T-cell (primary cell): ENCODE measurements around the gene CD4. TPM values are rescaled to one million over a fixed set of nuclear protein-coding genes. Genes with fewer than 3 reads are reported as not detected.

Experiments
- ATAC-seq, 4 experiments: fragments of 200-7000 bp in 3 of 4; fragments of 150-1000 bp in 1 of 4; cut with Tn5 transposase; replicated peaks in 1 of 4; 1 replicate in 3 of 4; 2 replicates in 1 of 4; pipeline ENCODE4 v1.10.0; 2021; ENCODE audit warnings: moderate library complexity in 3 of 4, mild to moderate bottlenecking in 2 of 4, moderate number of reproducible peaks in 1 of 4
- CTCF ChIA-PET, 2 donors: fragments of 300-600 bp; sonication (Branson Sonifier 250); formaldehyde crosslinking; loops; one replicate each; lab custom pipeline; 2022; ENCODE audit warnings: antibody characterized with exemption in 2 of 2; lab: Charles Lee
- POLR2A ChIA-PET, 2 donors: fragments of 300-600 bp; sonication (Branson Sonifier 250); formaldehyde crosslinking; loops; one replicate each; lab custom pipeline; 2022; ENCODE audit warnings: antibody characterized with exemption in 2 of 2; lab: Charles Lee
- DNase-seq, 35 experiments: peaks; one replicate each; pipeline versions ENCODE4 v3.0.0 to v3.0.0-alpha.2; 2013 to 2023
- H3K27ac ChIP-seq: one replicate; pipeline ENCODE4 v1.5.1; 2013; ENCODE audit warnings: low read length
- H3K27me3 ChIP-seq, 2 experiments: replicated peaks in 1 of 2; 1 replicate in 1 of 2; 2 replicates in 1 of 2; pipeline versions ENCODE4 v1.6.1 to v1.7.0; 2013; ENCODE audit warnings: low read length in 1 of 2, mixed read lengths in 1 of 2; ENCODE audit not compliant: control insufficient read depth in 2 of 2, insufficient read depth in 2 of 2; ENCODE audit errors: extremely low read depth in 1 of 2
- H3K36me3 ChIP-seq, 2 donors: 1 replicate in 1 of 2; 2 replicates in 1 of 2; pipeline versions ENCODE4 v1.6.1 to v1.7.0; 2013; ENCODE audit warnings: low read length in 1 of 2; ENCODE audit not compliant: control insufficient read depth in 2 of 2, insufficient read depth in 1 of 2; ENCODE audit errors: extremely low read depth in 1 of 2
- H3K4me1 ChIP-seq, 2 experiments: 1 replicate in 1 of 2; 2 replicates in 1 of 2; pipeline versions ENCODE4 v1.6.1 to v1.7.0; 2013; ENCODE audit warnings: low read length in 2 of 2, mixed read lengths in 1 of 2; ENCODE audit not compliant: insufficient read depth in 2 of 2, control insufficient read depth in 1 of 2; ENCODE audit errors: extremely low read depth in 1 of 2
- H3K4me3 ChIP-seq, 2 donors: 1 replicate in 1 of 2; 2 replicates in 1 of 2; pipeline versions ENCODE4 v1.5.1 to v1.7.0; 2013; ENCODE audit warnings: mild to moderate bottlenecking in 2 of 2, low read length in 1 of 2, moderate library complexity in 1 of 2; ENCODE audit not compliant: control insufficient read depth in 1 of 2; ENCODE audit errors: extremely low read depth in 1 of 2
- H3K9me3 ChIP-seq: 2 replicates; pipeline ENCODE4 v1.7.0; 2013
- H3K27ac Mint-ChIP-seq, 2 donors: one replicate each; pipeline ENCODE4 v1.8.0; 2020 to 2021; ENCODE audit warnings: mild to moderate bottlenecking in 2 of 2, mixed read lengths in 2 of 2
- H3K27me3 Mint-ChIP-seq, 2 donors: one replicate each; pipeline ENCODE4 v1.8.0; 2021 to 2022; ENCODE audit warnings: mixed read lengths in 2 of 2
- H3K36me3 Mint-ChIP-seq: one replicate; pipeline ENCODE4 v1.8.0; 2021; ENCODE audit warnings: mixed read lengths
- H3K4me1 Mint-ChIP-seq, 3 donors: one replicate each; pipeline ENCODE4 v1.8.0; 2020 to 2022; ENCODE audit warnings: mixed read lengths in 3 of 3, mild to moderate bottlenecking in 1 of 3
- H3K4me3 Mint-ChIP-seq, 3 donors: one replicate each; pipeline ENCODE4 v1.8.0; 2020 to 2022; ENCODE audit warnings: mild to moderate bottlenecking in 3 of 3, mixed read lengths in 3 of 3, moderate library complexity in 3 of 3
- H3K9me3 Mint-ChIP-seq, 3 donors: one replicate each; pipeline ENCODE4 v1.8.0; 2020 to 2022; ENCODE audit warnings: mixed read lengths in 3 of 3
- WGBS: methylation state at CpG from one replicate; pipeline ENCODE4 v1.1.5; 2013; ENCODE audit warnings: missing lambda C conversion rate; ENCODE audit not compliant: insufficient coverage; 5-methylcytosine and 5-hydroxymethylcytosine counted together
- total RNA-seq, 35 experiments: library from RNA in 6 of 35; stranded (reverse) in 6 of 35; fragments of 120-200 nt in 1 of 35; gene quantifications; one replicate each; pipeline versions ENCODE4 v1.2.1 to v1.2.4 and lab custom pipeline; 2013 to 2026

Gene CD4
- total RNA-seq, 5 donors from 2014 or later (not counting 1 experiment from before 2014, with no cell fraction given): 126 to 205 (median 154) TPM

- peaks cover 0 to 7% of the 10 kb centered on the region in 2 donors for H3K27me3 Mint-ChIP-seq
- H3K4me1 ChIP-seq: peaks cover 3 to 13% of the 10 kb centered on the region in 2 experiments
- H3K4me1 Mint-ChIP-seq: peaks cover 7 to 17% (median 12%) of the 10 kb centered on the region in 3 donors
- no CpG with 5 or more reads among the region's 3 CpGs for WGBS
- no peak overlapping the region for H3K27ac ChIP-seq
- no peak overlapping the region for H3K4me3 Mint-ChIP-seq
- H3K36me3 Mint-ChIP-seq: peaks cover 23% of the 10 kb centered on the region
- no peak overlapping the region for H3K27ac Mint-ChIP-seq
- ATAC-seq: no peak
- H3K4me3 ChIP-seq: no peak overlapping the region
- peaks cover 0 to 11% of the 10 kb centered on the region in 2 experiments for H3K27me3 ChIP-seq
- no peaks in the 10 kb centered on the region for H3K9me3 ChIP-seq
- no peaks in the 10 kb centered on the region for H3K9me3 Mint-ChIP-seq
- CTCF ChIA-PET: interaction anchor here in 1 of 2 donors (1.1 kb wide), 1 partner anchor 11 kb away, joined by 3 read pairs; no protein-coding TSS in a partner anchor
- H3K36me3 ChIP-seq: peaks cover 10 to 47% of the 10 kb centered on the region in 2 donors
- POLR2A ChIA-PET: no interaction called here
- DNase-seq: no peak
These were observed 27.3 kb downstream of the CD4 start for GRCh38 chr12:6816598-6816997.

DNA sequence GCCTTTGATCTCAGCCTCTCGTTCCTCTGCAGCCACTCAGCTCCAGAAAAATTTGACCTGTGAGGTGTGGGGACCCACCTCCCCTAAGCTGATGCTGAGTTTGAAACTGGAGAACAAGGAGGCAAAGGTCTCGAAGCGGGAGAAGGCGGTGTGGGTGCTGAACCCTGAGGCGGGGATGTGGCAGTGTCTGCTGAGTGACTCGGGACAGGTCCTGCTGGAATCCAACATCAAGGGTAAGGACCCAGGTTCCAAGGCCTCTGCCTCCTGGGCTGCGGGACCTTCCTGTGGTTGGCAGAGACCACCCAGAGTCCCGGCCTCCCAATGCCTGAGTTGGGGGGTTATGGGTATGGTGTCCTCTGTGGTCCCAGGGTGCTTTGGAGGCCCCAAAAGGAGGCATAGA is 27.8 kb downstream of the CD4 start:
- H3K4me1 Mint-ChIP-seq: peaks cover 10 to 22% (median 15%) of the 10 kb centered on the region in 3 donors
- no peak for DNase-seq
- peaks cover 0 to 7% of the 10 kb centered on the region in 2 donors for H3K27me3 Mint-ChIP-seq
- peaks cover 10 to 47% of the 10 kb centered on the region in 2 donors for H3K36me3 ChIP-seq
- peaks cover 0 to 16% of the 10 kb centered on the region in 2 experiments for H3K27me3 ChIP-seq
- H3K36me3 Mint-ChIP-seq: peaks cover 23% of the 10 kb centered on the region
- 94% methylated on average over 8 of the region's 8 CpGs for WGBS
- no peak overlapping the region for H3K27ac ChIP-seq
- ATAC-seq: no peak
- peaks cover 3 to 18% of the 10 kb centered on the region in 2 experiments for H3K4me1 ChIP-seq
- no peaks in the 10 kb centered on the region for H3K9me3 ChIP-seq
- no peak overlapping the region for H3K4me3 Mint-ChIP-seq
- H3K27ac Mint-ChIP-seq: no peak overlapping the region
- ChIA-PET CTCF (interaction anchor here in 1 of 2 donors (1.1 kb wide), 1 partner anchor 11 kb away, joined by 3 read pairs; no protein-coding TSS in a partner anchor), POLR2A (no interaction called here)
- H3K9me3 Mint-ChIP-seq: no peaks in the 10 kb centered on the region
- H3K4me3 ChIP-seq: no peak overlapping the region

GRCh38 chr12:6817662-6818157 is 28.4 kb downstream of the CD4 start:
- ATAC-seq: no peak
- Histone ChIP-seq H3K4me1 (peaks cover 3 to 19% of the 10 kb centered on the region in 2 experiments), H3K27me3 (peaks cover 0 to 21% of the 10 kb centered on the region in 2 experiments), H3K27ac (no peak overlapping the region), H3K36me3 (peaks cover 10 to 47% of the 10 kb centered on the region in 2 donors), H3K9me3 (no peaks in the 10 kb centered on the region), H3K4me3 (no peak overlapping the region)
- no peak overlapping the region for H3K27ac Mint-ChIP-seq
- peaks cover 23% of the 10 kb centered on the region for H3K36me3 Mint-ChIP-seq
- POLR2A ChIA-PET: no interaction called here
- H3K4me1 Mint-ChIP-seq: peaks cover 12 to 27% (median 16%) of the 10 kb centered on the region in 3 donors
- CTCF ChIA-PET: interaction anchor here in 1 of 2 donors (0.5 kb wide), 1 partner anchor 91 kb away, joined by 3 read pairs; no protein-coding TSS in a partner anchor
- H3K27me3 Mint-ChIP-seq: peaks cover under 1 to 8% of the 10 kb centered on the region in 2 donors
- no peak overlapping the region for H3K4me3 Mint-ChIP-seq
- no peaks in the 10 kb centered on the region for H3K9me3 Mint-ChIP-seq
- no peak for DNase-seq
- WGBS: 83% methylated on average over 16 of the region's 20 CpGs

DNA sequence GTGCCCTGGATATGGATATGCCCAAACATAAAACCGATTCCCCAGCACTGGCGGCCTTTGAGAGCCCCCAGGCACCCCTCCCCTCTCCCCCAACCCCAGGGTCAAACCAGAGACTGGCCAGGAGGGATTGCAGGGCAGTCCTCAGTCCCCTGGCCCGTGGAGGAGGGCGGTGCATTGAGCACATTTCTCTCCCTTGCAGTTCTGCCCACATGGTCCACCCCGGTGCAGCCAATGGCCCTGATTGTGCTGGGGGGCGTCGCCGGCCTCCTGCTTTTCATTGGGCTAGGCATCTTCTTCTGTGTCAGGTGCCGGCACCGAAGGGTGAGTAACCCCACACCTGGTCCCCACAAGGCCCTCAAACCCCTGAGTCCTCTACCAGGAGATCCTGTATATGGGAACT is 28.9 kb downstream of the CD4 start:
- 90% methylated on average over 10 of the region's 10 CpGs for WGBS
- peaks cover 23% of the 10 kb centered on the region for H3K36me3 Mint-ChIP-seq
- H3K9me3 Mint-ChIP-seq: no peaks in the 10 kb centered on the region
- H3K9me3 ChIP-seq: no peaks in the 10 kb centered on the region
- ATAC-seq (no peak), DNase-seq (no peak)
- CTCF ChIA-PET: interaction anchor here in 1 of 2 donors (0.5 kb wide), 1 partner anchor 92 kb away, joined by 3 read pairs; no protein-coding TSS in a partner anchor
- H3K27me3 ChIP-seq: peaks cover 0 to 24% of the 10 kb centered on the region in 2 experiments
- H3K4me3 ChIP-seq: no peak overlapping the region
- no peak overlapping the region for H3K4me3 Mint-ChIP-seq
- no peak overlapping the region for H3K27ac Mint-ChIP-seq
- peaks cover 4 to 14% of the 10 kb centered on the region in 2 donors for H3K27me3 Mint-ChIP-seq
- no peak overlapping the region for H3K27ac ChIP-seq
- POLR2A ChIA-PET: no interaction called here
- H3K4me1 Mint-ChIP-seq: peaks cover 12 to 30% (median 16%) of the 10 kb centered on the region in 3 donors
- H3K4me1 ChIP-seq: peaks cover 3 to 19% of the 10 kb centered on the region in 2 experiments
- H3K36me3 ChIP-seq: peaks cover 10 to 47% of the 10 kb centered on the region in 2 donors

DNA sequence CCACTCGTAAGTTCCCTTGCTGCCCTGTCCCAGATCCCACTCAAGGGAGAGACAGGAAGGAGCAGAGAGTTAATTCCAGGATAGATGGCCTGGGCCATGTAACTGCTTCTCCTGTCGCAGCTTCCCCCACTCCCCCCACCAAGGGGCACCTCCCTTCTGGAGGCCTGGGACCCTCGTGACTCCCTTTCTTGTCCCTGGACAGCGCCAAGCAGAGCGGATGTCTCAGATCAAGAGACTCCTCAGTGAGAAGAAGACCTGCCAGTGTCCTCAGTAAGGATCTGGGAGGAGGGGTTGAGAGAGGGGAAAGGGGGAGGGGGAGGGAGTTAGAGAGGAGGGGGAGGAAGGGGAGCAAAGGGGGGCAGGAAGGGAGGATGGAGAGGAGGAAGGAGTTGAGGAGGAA is 29.3 kb downstream of the CD4 start:
- Histone ChIP-seq H3K4me1 (peaks cover 3 to 19% of the 10 kb centered on the region in 2 experiments), H3K36me3 (peaks cover 10 to 47% of the 10 kb centered on the region in 2 donors), H3K27me3 (peaks cover 0 to 28% of the 10 kb centered on the region in 2 experiments), H3K27ac (no peak overlapping the region), H3K9me3 (no peaks in the 10 kb centered on the region), H3K4me3 (no peak overlapping the region)
- no peak overlapping the region for H3K27ac Mint-ChIP-seq
- ChIA-PET CTCF (interaction anchor here in 1 of 2 donors (0.6 kb wide), 1 partner anchor 48 kb away, joined by 5 read pairs; no protein-coding TSS in a partner anchor), POLR2A (interaction anchor here in 1 of 2 donors (0.7 kb wide), 1 partner anchor 10 kb away, joined by 6 read pairs; no protein-coding TSS in a partner anchor)
- H3K4me3 Mint-ChIP-seq: no peak overlapping the region
- peaks cover 23% of the 10 kb centered on the region for H3K36me3 Mint-ChIP-seq
- 93% methylated on average over 3 of the region's 5 CpGs for WGBS
- H3K27me3 Mint-ChIP-seq: peaks cover 4 to 16% of the 10 kb centered on the region in 2 donors
- DNase-seq: no peak
- H3K9me3 Mint-ChIP-seq: no peaks in the 10 kb centered on the region
- H3K4me1 Mint-ChIP-seq: peaks cover 12 to 30% (median 16%) of the 10 kb centered on the region in 3 donors
- ATAC-seq: no peak

DNA sequence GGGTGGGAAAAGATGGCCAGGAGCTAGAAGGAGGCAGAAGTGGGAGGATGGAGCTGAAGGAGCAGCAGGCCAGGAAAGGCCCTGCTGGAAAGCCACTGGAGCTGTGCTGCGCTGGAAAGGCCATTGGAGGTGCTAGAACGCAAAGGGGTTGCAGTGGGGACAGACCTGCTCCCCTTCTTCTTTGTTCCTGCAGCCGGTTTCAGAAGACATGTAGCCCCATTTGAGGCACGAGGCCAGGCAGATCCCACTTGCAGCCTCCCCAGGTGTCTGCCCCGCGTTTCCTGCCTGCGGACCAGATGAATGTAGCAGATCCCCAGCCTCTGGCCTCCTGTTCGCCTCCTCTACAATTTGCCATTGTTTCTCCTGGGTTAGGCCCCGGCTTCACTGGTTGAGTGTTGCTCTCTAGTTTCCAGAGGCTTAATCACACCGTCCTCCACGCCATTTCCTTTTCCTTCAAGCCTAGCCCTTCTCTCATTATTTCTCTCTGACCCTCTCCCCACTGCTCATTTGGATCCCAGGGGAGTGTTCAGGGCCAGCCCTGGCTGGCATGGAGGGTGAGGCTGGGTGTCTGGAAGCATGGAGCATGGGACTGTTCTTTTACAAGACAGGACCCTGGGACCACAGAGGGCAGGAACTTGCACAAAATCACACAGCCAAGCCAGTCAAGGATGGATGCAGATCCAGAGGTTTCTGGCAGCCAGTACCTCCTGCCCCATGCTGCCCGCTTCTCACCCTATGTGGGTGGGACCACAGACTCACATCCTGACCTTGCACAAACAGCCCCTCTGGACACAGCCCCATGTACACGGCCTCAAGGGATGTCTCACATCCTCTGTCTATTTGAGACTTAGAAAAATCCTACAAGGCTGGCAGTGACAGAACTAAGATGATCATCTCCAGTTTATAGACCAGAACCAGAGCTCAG is 30.0 kb downstream of the CD4 start:
- 87% methylated on average over 11 of the region's 13 CpGs for WGBS
- CTCF ChIA-PET: interaction anchor here in 1 of 2 donors (0.6 kb wide), 1 partner anchor 47 kb away, joined by 5 read pairs; no protein-coding TSS in a partner anchor
- no peak overlapping the region for H3K4me3 Mint-ChIP-seq
- H3K4me1 Mint-ChIP-seq: peaks cover 12 to 30% (median 16%) of the 10 kb centered on the region in 3 donors
- H3K4me3 ChIP-seq: no peak overlapping the region
- ATAC-seq (no peak), DNase-seq (no peak)
- H3K9me3 Mint-ChIP-seq: no peaks in the 10 kb centered on the region
- peaks cover 0 to 35% of the 10 kb centered on the region in 2 experiments for H3K27me3 ChIP-seq
- H3K9me3 ChIP-seq: no peaks in the 10 kb centered on the region
- POLR2A ChIA-PET: interaction anchor here in 1 of 2 donors (0.7 kb wide), 1 partner anchor 11 kb away, joined by 6 read pairs; no protein-coding TSS in a partner anchor
- peak overlapping the region in 1 of 2 donors; percentile 45 for H3K27ac Mint-ChIP-seq
- peaks cover 19% of the 10 kb centered on the region for H3K36me3 Mint-ChIP-seq
- H3K4me1 ChIP-seq: peaks cover 3 to 19% of the 10 kb centered on the region in 2 experiments
- H3K27me3 Mint-ChIP-seq: peaks cover 4 to 18% of the 10 kb centered on the region in 2 donors
- peaks cover 10 to 43% of the 10 kb centered on the region in 2 donors for H3K36me3 ChIP-seq
- H3K27ac ChIP-seq: no peak overlapping the region
